IPS-NIHi7 (cell line): ENCODE data around the gene TMEM38A.
"Not testable (repeated sequence)": the region's sequence is repeated elsewhere in the genome, so short reads cannot be mapped to it uniquely, and the experiment has no call there.

ENCODE experiments used
- DNase-seq: peaks from one replicate; pipeline ENCODE4 v3.0.0; 2012; ENCODE audit warnings: mixed read lengths; ENCODE audit errors: extremely low spot score

TMEM38A gene

GRCh38 chr19:16676101-16676798 is 15.3 kb downstream of the TMEM38A start:
- no peak for DNase-seq

GRCh38 chr19:16677055-16677454 is 16.1 kb downstream of the TMEM38A start:
- no peak for DNase-seq

DNA sequence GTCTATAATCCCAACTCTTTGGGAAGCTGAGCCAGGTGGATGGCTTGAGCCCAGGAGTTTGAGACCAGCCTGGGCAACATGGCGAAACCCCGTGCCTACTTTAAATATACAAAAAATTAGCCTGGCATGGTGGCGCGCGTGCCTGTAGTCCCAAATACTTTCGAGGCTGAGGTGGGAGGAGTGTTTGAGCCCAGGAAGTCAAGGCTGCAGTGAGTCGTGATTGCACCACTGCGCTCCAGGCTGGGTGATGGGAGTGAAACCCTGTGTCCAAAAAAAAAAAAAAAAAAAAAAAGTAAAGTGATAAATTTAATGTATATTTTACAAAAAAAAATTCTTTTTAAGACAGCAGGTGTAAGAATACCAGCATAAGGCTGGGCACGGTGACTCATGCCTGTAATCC is 17.6 kb downstream of the TMEM38A start:
- no peak for DNase-seq

DNA sequence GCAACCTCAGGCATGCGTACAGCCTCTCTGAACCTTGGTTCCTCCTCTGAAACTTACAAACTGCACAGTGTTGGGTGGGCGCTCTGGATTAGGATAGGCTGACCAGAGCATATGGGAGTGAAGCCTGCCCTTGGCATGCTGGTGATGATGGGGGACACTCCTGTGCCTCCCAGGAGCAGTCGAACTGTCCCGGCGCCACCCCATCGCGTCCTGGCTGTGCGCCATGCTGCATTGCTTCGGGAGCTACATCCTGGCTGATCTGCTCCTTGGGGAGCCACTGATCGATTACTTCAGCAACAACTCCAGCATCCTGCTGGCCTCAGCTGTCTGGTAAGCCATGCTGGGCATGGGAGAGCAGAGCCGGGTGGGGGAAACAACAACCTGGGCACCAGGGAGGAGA is 18.9 kb downstream of the TMEM38A start:
- DNase-seq, result no peak

- DNase-seq, result no peak
Measured at GRCh38 chr19:16682539-16682938, 21.6 kb downstream of the TMEM38A start.

- no peak for DNase-seq
Measured at GRCh38 chr19:16684216-16684615, 23.3 kb downstream of the TMEM38A start.

GRCh38 chr19:16688084-16688483 is 27.1 kb downstream of the TMEM38A start:
- DNase-seq, result no peak

GRCh38 chr19:16698914-16699313 is 38.0 kb downstream of the TMEM38A start:
- DNase-seq, result no peak

DNA sequence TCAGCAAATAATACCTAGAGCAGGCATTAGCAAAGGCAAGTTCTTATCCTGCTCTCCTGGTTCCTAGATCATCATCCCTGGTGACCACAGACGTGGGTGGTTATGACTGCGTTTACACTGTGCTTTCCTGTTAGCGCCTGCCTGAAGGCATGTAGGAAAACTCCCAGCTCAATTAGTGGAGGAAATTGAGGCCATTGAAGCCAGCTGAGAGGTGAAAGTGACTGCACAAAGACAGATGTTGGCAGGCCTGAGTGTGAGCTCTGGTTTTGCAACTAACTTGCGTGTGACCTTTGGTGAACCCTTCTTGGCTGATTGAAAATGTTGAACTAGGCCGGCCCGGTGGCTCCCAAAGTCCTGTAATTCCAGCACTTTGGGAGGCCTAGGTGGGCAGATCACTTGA is 41.2 kb downstream of the TMEM38A start:
- no peak for DNase-seq

GRCh38 chr19:16703677-16704076 is 42.7 kb downstream of the TMEM38A start:
- no peak for DNase-seq

- DNase-seq, result not testable (repeated sequence)
Measured at GRCh38 chr19:16710870-16711269, 49.9 kb downstream of the TMEM38A start.

DNA sequence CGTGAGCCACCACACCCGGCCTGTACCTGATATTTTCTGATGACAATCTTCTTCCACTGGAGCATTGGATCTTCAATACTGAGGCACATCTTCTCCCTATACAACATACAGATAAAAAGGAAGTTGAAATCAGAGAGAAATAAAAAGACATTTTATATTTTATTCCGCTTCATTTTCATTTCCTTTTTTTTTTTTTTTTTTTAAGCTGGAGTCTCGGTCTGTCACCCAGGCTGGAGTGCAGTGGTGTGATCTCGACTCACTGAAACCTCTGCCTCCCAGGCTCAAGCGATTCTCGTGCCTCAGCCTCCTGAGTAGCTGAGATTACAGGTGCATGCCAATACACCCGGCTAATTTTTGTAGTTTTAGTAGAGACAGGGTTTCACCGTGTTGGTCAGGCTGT is 51.4 kb downstream of the TMEM38A start:
- not testable (repeated sequence) for DNase-seq

GRCh38 chr19:16714702-16715287 is 53.9 kb downstream of the TMEM38A start:
- DNase-seq, result peak; percentile 87

- no peak for DNase-seq
Measured at GRCh38 chr19:16715611-16716010, 54.7 kb downstream of the TMEM38A start.

GRCh38 chr19:16721051-16721450 is 60.1 kb downstream of the TMEM38A start:
- DNase-seq, result no peak

DNA sequence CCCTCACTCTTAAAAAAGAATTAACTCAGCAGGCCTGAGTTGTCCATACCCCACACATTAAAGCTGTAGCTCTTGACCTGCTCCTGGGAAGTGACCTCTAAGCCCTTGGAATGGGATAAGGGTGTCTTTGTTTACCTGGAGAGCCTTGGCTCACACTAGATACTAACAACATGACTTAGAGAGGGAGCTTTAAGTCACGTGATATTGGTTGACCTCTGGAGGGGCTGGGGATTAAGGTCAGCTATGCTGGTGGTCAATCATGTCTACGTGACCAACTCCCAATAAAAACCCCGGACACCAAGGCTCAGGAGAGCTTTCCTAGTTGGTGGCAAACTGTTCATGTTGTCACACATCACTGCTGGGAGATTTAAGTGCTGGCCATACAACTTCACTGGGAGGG is 61.7 kb downstream of the TMEM38A start:
- no peak for DNase-seq

DNA sequence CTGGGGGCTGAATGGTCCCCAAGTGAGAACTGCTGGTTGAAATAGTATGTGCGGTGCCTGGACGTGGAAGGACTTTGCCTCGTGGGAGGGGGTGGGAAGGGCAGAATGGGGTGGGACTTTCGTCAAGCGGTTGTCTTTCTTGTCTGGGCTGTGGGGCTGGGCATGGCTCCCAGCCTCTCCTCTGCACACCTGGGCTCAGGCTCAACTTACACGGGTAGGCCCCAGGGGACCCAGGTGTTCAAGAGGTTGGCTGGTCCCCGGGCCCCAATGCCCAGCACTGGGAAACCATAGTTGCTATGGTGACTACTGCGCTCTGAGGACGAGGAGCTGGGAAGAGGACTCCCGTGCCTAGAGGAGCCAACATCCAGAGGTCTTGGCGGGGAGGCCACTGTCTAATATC is 66.0 kb downstream of the TMEM38A start:
- DNase-seq, result no peak

DNA sequence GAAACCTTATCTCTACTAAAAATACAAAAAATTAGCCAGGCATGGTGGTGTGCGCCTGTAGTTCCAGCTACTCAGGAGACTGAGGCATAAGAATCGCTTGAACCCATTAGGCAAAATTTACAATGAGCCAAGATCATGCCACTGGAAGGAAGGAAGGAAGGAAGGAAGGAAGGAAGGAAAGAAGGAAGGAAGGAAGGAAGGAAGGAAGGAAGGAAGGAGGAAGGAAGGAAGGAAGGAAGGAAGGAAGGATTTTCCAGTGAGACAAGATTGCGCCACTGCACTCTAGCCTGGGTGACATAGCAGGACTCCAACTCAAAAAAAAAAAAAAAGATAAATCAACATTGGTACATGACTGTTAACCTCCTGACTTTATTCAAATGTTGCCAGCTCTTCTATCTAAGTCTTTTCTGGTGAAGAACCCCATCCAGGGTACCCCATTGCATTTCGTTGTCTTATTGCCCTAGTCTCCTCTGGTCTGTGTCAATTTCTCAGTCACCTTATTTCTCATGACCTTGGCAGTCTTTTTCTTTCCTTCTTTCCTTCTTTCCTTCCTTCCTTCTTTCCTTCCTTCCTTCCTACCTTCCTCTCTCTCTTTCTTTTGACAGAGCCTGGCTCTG is 74.8 kb downstream of the TMEM38A start:
- DNase-seq, result not testable (repeated sequence)

GRCh38 chr19:16736709-16737108 is 75.8 kb downstream of the TMEM38A start:
- DNase-seq, result no peak

DNA sequence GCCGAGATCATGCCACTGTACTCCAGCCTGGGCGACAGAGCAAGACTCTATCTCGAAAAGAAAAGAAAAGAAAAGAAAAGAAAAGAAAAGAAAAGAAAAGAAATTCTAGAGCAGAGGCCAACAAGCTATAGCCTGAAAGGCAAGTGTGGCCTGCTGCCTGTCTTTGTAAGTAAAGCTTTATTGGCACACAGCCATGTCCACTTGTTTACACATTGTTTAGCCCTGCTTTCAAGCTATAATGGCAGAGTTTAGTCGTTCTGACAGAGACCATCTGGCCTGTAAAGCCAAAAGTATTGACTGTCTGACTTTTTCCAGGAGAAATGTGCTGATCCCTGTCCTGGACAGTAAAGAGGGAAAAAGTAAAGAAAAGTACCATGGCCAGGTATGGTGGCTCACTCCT is 77.0 kb downstream of the TMEM38A start:
- DNase-seq, result no peak

DNA sequence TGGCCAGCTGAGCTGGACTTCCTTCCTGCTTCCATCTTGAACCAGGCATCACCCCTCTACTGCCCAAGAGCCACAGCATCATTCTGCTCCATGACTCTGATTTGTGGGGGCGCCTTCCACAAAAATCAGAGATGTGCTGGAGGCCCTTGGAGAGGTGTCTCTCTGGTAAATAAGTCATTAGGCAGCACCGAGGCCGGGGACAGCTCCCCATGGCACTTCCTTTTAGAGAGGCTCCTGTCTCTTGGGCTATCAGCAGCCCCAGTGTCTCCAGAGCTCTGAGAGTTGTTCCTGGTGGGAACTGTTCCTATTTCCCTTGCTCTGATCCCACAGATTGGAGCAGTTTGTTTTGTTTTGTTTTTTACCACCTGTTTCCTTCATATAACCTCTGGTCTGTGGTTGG is 78.6 kb downstream of the TMEM38A start:
- DNase-seq, result peak; percentile 67
